Kidney glomerular epithelial cell (primary cell): ENCODE data around the gene ENHO.
"Not testable (repeated sequence)": the region's sequence is repeated elsewhere in the genome, so short reads cannot be mapped to it uniquely, and the experiment has no call there.

Source experiments
- DNase-seq: peaks from one replicate; lab custom pipeline; 2025; lab: John Stamatoyannopoulos, UW

The ENHO gene

DNA sequence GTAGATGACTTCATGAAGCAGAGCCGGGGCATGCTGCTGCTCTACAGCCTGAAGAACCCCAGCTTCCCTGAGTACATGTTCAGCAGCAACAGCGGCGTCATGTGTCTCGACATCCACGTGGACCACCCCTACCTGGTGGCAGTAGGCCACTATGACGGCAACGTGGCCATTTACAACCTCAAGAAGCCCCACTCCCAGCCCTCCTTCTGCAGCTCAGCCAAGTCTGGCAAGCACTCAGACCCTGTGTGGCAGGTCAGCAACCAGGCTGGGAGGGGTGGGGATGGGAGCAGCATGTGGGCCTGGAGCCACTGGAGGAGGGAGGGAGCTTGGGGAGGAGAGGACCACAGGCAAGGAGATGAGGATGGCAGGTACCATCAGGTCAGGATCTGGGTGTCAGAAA lies 16.2 kb downstream of the ENHO start:
- DNase-seq, result no peak

DNA sequence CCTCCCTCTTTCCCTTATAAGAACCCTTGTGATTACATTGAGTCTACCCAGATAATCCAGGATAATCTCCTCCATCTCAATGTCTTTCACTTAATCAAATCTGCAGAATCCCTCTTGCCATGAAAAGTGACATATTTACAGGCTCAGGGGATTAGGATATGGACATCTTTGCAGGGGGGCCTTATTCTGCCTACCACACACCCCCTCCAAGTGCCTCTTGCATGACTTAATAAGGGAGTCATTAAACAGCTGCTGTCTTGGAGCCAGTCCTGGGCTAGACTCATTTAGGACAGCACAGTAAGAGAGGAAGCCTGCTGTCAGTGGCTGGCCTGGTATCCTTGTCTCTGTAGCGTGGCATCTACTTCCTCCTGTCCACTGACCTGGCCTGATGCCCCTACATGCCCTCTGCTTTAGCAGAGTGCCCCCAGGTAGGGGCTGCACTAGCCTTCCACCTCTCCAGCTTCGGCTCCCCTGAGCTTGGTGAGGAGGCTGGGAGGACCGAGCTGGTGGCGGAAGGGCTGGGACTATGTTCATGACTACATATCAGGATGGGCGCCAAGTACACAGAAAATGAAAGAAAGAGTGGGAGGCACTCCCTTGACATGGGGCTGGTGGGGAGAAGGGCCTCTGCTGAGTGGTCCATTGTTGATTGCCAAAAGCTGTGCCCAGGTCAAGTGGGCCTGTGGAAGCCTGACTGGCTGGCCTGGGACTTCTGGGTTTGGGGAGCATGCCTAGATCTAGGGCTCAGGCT lies 17.2 kb downstream of the ENHO start:
- DNase-seq, result no peak

DNA sequence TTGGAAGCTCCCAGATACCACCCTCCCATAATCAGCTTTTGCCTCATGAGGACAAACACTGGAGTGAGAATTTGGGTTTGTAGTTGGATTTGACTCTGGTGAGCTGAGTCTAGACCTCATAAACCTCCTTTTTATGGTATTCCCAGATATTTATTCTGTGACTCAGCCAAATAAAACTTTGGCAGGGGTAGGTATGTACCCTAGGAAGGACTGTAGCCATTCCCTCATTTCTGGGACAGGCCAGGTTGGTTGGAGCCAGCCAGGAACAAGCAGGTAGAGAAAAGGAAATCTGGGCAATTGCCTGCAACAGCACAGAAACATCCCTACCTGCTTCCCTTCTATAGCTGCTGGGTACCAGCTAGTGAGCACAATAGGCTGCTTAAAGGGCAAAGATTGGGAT lies 19.4 kb downstream of the ENHO start:
- no peak for DNase-seq

DNA sequence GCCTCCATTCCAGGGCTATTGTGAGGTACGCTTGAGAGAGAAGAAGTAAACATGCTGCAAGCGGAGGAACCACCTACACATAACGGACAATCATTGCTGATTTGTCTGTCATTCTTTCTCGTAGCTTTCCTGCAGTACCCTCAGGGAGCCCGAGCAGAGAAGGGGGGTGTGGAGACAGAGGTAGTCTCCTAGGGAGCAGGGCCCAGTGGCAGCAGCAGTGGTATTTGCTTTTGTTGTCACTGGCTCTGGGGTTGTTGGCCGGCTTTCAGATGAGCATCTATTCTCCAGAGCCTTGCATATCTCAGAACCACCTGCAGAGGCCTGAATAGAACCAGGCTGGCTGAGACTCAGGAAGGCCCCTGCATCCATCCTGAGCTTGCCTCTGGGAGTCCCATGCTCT lies 19.9 kb downstream of the ENHO start:
- no peak for DNase-seq

DNA sequence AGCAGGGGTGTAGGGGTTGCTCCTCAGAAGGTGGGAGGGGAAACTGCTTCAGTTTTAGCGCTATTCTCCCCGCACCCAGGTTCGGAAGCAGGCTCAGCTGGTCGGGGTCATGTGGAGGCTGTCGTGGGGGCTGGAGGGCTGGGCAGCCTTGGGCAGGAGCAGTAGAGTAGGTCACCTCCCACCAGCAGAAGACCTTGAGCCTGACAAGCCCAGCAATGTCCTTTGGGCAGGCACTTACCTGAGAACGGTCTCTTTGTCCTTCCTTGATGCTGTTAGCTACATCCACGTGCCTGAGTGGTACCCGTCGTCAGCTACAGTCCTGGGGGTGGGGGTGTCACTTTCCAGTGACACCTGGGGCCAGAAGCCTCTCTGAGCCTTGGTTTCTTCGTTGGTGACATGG lies 20.3 kb downstream of the ENHO start:
- DNase-seq, result no peak

DNA sequence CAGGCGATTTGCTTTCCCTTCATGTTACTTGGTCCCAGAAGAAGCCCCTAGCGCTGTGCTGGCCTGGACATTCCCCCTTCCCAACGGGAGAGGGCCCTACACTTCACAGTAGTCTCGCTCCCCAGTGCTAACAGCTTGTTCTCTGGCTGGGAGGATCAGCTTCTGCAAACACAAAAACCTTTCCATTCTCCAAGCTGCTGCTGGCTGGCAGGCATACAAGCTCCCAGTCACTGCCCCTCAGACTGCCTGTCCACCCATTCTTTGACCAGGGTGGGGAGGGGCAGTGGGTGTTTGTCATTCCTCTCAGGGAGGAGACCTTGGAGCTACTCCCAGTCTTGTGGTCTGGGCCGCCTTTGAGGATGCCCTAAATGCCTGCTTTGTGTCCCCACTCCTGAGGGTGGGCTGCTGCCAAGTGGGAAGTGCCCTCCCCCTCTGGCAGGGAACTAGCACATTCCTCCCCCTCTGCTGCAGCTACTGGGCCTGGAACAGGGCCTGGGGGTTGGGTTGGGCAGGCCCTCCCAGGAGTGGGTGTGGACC lies 20.8 kb downstream of the ENHO start:
- DNase-seq, result no peak

DNA sequence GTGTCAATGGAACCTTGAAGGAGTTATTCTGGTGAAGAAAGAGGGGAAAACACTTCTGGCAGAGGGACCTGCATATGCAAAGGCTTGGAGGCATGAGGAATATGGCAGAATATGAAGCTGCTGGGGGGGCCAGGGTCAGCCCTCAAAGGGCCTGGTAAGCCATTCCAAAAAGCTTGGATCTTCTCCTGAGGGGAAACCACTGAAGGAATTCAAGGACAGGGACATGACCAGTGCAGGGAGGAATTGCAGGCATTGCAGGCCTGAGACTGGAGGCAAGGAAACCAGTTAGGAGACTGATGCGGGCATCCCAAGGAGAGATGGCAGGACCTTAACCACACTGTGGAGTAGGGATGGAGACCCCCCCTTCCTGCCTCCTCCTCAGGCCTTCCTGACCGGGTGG lies 21.4 kb downstream of the ENHO start:
- no peak for DNase-seq

DNA sequence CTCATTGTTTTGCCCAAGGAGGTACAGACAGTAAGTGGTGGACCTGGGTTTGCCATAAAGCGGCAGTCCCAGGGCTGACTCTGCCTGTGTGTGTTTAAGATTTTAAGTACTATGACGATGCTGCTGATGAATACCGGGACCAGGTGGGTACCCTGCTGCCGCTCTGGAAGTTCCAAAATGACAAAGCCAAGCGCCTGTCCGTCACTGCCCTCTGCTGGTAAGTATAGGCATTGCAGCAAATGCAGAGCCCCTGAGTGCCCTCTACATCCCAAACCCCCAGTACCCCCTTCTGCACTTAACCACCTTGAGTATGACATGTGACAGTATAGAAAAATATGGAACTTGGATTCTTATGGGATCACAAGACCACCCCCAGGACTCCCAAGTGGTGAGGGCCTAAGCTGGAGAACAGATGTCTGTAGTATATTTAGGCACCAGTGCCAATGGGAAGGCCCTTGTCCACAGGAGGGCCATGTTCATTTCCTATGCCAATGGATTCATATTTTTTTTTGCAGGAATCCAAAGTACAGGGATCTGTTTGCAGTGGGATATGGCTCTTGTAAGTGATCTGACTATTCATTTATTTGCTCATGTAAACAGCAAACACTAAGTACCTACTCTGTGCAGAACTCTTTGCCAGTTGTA lies 22.0 kb downstream of the ENHO start:
- DNase-seq, result peak; percentile 10

DNA sequence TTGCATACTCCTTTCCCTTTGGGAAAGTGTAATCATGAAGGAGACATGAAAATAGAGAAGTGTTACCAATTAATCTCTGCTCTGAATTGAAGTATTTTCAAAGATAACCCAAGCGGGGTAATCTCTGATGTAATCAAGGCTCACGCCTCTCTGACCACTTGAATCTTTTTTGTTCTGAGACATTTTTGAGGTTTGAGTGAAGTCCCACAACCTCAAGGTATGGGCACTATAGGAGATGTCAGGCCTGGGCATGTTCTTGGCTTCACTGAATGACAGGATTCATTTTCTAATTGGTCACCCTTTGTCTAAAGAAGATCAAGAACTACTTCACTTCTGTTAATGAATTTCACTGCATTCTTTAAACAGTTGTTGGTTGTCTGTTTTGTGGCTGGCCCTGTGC lies 23.7 kb downstream of the ENHO start:
- no peak for DNase-seq

DNA sequence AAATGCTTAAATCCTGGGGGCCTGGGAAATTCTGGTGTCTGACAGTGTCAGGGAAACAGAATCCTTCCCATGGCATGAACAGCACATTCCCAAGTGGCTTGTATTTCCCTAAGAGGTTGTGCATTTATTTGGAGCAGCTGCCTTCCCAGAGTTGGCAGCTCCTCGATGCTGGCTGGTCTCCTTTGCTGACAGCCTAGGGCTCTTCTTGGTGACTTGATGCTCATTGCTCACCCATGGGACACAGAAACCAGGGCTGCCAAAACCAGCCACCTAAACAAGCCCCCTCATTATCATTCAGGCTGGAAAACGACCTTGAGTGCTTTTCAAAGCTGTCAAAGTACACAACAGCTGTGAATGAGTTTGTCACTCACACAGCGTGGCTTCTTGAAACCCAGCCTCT lies 24.2 kb downstream of the ENHO start:
- DNase-seq, result no peak

DNA sequence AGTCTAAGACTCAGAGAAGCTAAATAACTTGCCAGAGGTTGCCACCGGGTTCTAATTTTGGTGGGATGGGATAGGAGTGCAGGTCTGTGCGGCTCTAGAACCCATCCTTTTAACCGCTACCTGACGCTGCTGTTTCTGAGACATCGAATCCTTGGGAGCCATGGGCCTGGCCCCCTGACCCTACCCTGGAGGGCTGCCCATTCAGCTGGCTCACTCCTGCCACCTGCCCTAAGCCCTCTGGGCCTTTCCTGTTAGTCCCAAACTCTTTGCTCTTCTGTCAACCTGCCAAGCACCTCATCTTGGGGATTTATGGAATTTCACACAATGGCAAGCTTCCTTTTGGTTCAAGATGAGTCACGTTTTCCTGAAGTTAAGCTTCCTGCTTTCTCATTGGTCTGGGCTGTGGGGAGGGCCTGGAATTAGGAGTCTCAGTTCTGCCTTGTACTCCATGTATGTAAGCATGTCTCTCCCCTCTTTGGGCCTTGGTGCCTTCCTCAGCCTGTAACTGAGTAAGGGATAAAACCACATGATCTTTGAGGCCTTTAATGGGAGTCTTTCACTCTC lies 26.6 kb downstream of the ENHO start:
- DNase-seq, result no peak

DNA sequence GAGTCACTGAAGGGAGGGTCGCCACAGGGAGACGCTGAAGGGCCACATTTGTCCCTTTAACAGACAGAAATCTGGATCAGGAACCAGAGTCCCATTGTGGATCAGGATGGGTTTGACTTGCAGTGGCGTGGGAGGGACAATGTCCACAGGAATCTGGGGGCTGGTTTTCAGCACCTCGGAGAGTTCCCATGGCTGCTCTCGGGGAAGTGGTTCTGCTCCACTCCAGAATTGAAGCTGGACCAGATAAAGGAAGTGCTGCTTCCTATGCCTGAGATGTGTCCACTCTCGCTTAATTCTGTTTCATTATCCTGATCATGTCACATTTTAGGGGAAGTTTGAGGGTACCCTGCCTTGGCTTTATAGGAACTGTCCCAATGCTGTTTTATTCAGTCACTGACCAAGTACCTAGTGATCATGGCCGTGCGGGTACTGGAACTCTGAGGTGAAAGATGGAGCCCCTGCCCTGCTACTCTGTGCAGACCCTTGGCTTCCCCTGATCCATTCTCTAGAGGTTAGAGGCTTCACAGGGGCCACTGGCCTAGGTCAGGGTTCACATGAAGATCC lies 28.7 kb downstream of the ENHO start:
- DNase-seq, result no peak

DNA sequence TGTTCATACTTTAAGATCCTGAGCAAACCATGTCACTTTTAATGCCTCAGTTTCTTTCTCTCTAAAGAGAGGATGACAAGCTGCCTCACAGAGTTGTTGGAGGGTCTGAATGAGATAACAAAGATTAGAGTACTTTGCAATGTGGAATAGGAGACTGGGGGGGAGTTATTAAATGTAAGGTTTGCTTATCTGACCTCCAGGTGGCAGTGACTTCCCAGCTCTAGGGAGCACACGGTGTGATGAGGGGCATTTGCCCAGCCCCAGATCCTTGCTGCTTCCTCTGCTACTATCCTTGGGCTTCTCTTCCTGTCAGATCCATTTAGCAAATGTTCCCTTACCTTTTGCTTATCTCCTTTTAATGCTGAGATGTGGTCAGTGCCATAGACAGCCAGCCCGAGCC lies 30.7 kb downstream of the ENHO start:
- no peak for DNase-seq

DNA sequence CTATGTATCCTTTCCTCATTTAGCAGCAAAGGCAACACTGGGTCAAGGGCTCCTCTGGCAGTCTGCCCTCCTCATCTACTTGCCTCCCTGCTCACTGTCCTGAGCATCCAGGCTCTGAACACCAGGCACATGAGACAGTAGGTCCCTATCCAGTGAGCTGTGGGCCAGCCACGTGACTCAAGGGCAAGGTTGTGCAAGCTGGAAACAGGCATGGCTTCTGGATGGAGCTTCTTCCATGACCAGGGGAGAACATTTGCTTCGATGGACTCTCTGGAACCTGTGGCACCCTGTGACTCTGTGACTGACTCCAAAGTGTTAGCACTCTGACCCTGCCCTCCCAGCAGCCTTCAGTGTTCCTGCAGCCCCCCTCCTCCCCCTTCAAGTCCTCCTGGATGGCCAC lies 31.2 kb downstream of the ENHO start:
- no peak for DNase-seq

DNA sequence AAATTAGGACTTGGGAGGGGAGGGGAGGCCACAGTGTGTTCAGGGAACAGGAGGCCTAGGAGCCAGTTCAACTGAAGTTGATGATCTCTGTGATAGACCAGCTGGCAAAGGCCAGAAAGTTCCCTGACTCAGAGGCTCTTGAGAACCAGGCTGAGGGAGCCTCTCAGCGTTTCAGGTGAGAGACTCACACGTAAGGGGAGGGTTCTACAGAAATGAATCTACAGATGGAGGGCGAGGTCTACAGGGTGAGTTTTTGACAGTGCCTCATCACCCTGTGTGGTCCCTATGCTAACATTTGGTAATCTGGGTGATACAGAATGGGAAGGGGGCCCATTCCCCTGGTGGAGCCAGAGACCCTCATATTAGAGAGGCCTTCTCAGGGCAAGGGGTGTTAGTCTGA lies 32.0 kb downstream of the ENHO start:
- DNase-seq, result no peak

DNA sequence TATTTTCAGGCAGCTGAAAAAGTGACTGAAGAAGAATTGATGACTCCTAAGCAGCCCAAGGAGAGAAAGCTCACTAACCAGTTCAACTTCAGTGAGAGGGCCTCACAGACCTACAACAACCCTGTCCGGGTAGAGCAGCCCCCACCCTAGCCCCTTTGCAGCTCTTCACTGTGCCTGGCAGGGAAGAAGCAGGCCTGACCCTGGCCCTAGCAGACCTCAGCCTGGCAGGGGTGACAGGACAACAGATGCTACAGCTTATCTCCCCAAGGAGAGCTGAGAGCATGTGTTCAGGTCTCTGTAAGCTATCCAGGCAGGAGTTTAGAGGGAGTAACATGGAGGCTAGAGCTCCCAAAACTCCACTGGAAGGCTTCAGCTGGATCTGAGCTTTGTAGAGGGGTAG lies 32.4 kb downstream of the ENHO start:
- no peak for DNase-seq

DNA sequence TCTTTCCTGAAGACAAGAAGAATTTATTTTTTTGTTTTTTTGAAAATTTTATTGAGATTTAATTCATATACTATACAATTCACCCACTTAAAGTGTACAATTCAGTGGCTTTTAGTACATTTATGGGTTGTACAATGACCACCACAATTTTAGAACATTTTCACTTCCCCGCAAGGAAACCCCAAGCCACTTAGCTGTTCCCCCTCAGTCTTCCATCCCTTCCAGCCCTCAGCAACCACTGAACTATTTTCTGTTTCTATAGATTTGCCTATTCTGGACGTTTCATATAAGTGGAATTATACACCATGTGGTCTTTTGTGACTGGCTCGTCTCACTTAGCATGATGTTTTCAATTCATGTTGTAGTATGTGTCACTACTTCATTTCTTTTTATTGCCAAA lies 36.2 kb downstream of the ENHO start:
- DNase-seq, result no peak

DNA sequence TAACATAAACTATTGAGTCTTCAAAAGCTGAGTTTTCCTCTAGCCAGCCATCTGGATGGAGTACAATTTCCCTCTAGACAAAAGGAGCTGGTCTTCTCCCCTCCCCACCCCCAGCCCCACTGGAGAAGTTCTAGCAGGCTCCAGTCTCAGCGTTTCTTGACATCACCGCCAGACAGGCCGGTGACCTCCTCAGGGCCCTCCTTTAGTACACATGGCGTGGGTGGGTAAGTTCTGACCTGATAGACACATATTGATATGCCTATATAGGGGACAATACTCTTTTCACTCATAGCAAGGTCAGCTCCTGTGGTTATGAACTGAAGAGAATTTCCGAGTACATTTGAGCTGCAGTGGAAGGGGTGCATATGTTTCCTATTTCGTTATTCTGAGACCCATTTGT lies 37.0 kb downstream of the ENHO start:
- DNase-seq, result no peak

DNA sequence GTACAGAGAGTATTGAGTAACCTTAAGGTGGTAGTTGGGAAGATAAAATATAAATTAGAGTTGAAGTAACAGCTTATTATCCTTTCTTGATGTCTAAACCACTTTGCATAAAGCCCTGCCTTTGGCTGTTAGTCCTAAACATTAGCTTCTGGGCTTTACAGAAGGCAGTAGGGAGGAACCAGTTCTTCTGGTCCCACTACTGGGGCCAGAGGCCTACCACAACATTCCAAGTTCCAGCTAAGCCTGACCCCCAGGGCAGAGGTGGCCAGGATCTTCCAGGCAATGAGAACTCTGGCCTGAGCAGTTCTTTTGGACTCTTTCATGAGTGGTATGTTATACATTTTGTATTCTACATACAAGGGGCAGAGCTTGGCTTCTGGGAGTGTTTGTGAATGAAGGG lies 38.1 kb downstream of the ENHO start:
- no peak for DNase-seq

DNA sequence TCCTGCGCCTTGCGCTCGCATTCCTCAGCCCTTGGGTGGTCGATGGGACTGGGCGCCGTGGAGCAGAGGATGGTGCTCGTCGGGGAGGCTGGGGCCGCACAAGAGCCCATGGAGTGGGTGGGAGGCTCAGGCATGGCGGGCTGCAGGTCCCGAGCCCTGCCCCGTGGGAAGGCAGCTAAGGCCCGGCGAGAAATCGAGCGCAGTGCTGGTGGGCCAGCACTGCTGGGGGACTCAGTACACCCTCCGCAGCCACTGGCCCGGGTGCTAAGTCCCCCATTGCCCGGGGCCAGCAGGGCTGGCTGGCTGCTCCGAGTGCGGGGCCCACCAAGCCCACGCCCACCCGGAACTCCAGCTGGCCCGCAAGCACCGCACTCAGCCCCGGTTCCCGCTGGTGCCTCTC lies 40.0 kb downstream of the ENHO start:
- not testable (repeated sequence) for DNase-seq

DNA sequence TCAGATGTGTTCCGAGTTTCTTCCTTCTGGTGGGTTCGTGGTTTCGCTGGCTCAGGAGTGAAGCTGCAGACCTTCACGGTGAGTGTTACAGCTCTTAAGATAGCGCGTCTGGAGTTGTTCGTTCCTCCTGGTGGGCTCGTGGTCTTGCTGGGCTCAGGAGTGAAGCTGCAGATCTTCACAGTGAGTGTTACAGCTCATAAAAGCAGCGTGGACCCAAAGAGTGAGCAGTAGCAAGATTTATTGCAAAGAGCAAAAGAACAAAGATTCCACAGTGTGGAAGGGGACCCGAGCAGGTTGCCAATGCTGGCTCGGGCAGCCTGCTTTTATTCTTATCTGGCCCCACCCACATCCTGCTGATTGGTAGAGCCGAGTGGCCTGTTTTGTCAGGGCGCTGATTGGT lies 41.2 kb downstream of the ENHO start:
- DNase-seq, result not testable (repeated sequence)

DNA sequence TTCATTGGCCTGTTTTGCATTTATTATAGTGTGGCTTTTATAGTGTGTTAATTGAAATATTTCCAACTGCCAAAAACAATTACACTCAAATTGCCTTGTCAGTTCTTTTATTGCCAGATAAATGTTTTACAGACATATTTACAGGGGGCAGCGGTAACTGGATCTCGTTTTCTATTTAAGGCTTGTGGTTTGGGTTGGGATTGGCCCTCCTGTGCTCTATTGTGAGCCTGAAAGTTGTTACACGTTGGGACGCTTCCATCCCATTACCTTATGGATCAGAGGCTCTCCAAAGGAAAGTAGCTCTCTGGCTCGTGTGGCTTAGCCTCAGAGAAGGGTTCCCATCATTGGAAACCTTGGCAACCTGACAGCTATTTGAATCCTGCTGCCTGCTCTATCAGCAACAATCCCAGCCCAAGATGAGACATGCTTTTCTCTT lies 43.3 kb downstream of the ENHO start:
- no peak for DNase-seq

DNA sequence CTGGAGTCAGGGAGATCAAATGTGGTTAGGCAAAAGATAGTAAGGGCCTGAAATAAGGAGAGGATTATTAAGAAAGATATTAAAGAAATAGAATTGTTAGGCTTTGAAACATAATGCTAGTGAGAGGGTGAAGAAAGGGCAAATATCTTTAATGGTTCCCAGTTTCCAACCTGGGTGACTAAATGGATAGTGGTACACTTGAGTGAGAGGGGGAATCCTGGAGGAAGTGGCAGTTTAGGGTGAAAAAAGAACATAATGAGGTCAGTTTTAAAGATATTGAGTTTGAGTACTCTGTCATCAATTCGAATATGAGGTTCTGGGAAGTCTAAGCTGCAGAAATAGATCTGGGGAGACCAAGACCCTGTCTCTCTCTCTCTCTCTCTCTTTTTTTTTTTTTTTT lies 45.2 kb downstream of the ENHO start:
- no peak for DNase-seq
